PC-3 (cell line): Measurements from ENCODE around the gene GALNT14.

Experiments
- EZH2phosphoT487 ChIP-seq: fragments of 300-600 bp; sonication (generic); IDR thresholded peaks from 2 replicates; pipeline ENCODE4 v1.6.1; 2018; ENCODE audit warnings: mild to moderate bottlenecking, antibody characterized with exemption, low read length, borderline replicate concordance
- TF ChIP-seq, protein P1 (sequence below): fragments of 300-600 bp; sonication (generic); conservative IDR thresholded peaks from 2 replicates; pipeline ENCODE4 v1.5.1; 2017; ENCODE audit warnings: antibody characterized with exemption, low read depth, mild to moderate bottlenecking, low read length

DNA sequence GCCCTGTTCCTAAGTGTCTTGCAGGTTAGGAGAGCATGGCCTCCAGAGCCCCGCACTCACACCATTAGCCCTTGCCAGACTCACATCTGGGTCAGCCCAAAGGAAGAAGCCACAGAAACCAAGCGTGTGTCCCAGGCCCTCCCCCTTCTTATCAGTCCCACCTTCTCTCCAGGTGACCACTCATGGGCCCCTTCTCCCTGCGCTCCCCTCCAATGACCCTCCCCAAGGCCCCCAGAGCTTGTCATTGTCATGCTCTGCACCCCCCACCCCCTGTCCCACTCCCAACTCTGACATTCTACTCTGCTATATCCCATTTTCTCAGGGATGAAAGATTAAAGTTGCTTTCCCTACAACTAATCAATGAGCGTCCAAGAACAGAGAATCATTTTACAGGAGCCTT, 48.9 kb upstream of the GALNT14 start:
- no peak for TF ChIP-seq EZH2phosphoT487
- TF ChIP-seq, protein P1, sequence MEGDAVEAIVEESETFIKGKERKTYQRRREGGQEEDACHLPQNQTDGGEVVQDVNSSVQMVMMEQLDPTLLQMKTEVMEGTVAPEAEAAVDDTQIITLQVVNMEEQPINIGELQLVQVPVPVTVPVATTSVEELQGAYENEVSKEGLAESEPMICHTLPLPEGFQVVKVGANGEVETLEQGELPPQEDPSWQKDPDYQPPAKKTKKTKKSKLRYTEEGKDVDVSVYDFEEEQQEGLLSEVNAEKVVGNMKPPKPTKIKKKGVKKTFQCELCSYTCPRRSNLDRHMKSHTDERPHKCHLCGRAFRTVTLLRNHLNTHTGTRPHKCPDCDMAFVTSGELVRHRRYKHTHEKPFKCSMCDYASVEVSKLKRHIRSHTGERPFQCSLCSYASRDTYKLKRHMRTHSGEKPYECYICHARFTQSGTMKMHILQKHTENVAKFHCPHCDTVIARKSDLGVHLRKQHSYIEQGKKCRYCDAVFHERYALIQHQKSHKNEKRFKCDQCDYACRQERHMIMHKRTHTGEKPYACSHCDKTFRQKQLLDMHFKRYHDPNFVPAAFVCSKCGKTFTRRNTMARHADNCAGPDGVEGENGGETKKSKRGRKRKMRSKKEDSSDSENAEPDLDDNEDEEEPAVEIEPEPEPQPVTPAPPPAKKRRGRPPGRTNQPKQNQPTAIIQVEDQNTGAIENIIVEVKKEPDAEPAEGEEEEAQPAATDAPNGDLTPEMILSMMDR, result no peak
